Muscle of leg (tissue), 11 donors: Measurements from ENCODE around the gene PCSK6. TPM values are rescaled to one million over a fixed set of nuclear protein-coding genes. Genes with fewer than 3 reads are reported as not detected.
"Not testable (repeated sequence)": the region's sequence is repeated elsewhere in the genome, so short reads cannot be mapped to it uniquely, and the experiment has no call there.

ENCODE experiments used
- DNase-seq: peaks from one replicate; pipeline ENCODE4 v3.0.0; 2013
- H3K27ac ChIP-seq: one replicate; pipeline ENCODE4 v1.5.1; 2013; ENCODE audit warnings: mild to moderate bottlenecking, low read length, control low read depth
- H3K27me3 ChIP-seq: one replicate; pipeline ENCODE4 v1.6.1; 2013; ENCODE audit warnings: low read length; ENCODE audit not compliant: control insufficient read depth, insufficient read depth
- H3K36me3 ChIP-seq: one replicate; pipeline ENCODE4 v1.6.1; 2013; ENCODE audit warnings: low read length; ENCODE audit not compliant: control insufficient read depth, insufficient read depth
- H3K4me1 ChIP-seq: one replicate; pipeline ENCODE4 v1.6.1; 2013; ENCODE audit warnings: low read length; ENCODE audit not compliant: control insufficient read depth, insufficient read depth
- H3K4me3 ChIP-seq: one replicate; pipeline ENCODE4 v1.5.1; 2013; ENCODE audit warnings: low read length, control low read depth
- H3K9me3 ChIP-seq: replicated peaks from 2 replicates; pipeline ENCODE4 v1.6.1; 2013; ENCODE audit warnings: low read depth, low read length; ENCODE audit not compliant: control insufficient read depth
- WGBS: methylation state at CpG from one replicate; pipeline ENCODE4 v1.1.5; 2013; ENCODE audit warnings: missing lambda C conversion rate; ENCODE audit not compliant: insufficient coverage; 5-methylcytosine and 5-hydroxymethylcytosine counted together
- polyA plus RNA-seq, 8 donors: library from polyadenylated mRNA; unstranded; fragments of 120-200 nt; gene quantifications; one replicate each; pipeline versions ENCODE4 v1.2.1 to v1.2.3, GENCODE V29; 2013; ENCODE audit warnings: inconsistent platforms in 1 of 8, low replicate concordance in 1 of 8; ENCODE audit not compliant: insufficient read length in 8 of 8, insufficient read depth in 1 of 8
- total RNA-seq: library from RNA; stranded (reverse); fragments of 120-200 nt; gene quantifications from one replicate; pipeline ENCODE4 v1.2.4, GENCODE V29; 2013

Gene PCSK6
- total and polyA plus RNA-seq, 9 donors: 6.2 to 14.1 (median 9.5) TPM

DNA sequence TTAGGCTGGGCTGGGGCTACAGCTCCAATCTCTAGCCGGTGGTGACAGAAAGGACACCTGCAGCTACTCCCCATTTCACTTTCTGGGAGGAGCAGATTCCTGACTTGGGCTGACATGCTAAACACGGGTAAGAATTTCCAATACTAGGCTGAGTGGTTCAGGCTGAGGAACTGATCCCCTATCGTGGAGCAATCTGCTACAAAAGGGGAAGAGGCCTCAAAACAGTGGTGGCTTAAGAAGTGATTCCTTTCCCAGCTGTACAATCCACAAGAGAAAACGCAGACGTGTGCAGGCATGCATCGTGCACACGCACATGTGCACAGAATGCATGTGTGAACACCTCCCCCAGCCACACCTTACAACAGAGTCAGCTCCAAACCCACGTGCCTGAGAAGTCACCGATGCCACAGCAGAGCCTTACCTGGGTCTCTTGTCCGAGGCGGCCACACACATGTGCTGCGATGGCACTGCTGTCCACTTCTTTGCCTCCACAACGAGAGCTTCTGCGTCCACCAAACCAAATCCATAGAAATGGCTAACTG, 107.8 kb downstream of the PCSK6 start:
- WGBS: 55% methylated on average over 13 of the region's 14 CpGs
- Histone ChIP-seq H3K4me1 (no peaks in the 10 kb centered on the region), H3K4me3 (no peak overlapping the region), H3K9me3 (no peaks in the 10 kb centered on the region), H3K36me3 (no peaks in the 10 kb centered on the region), H3K27me3 (peaks cover 4% of the 10 kb centered on the region), H3K27ac (no peak overlapping the region)
- no peak for DNase-seq

DNA sequence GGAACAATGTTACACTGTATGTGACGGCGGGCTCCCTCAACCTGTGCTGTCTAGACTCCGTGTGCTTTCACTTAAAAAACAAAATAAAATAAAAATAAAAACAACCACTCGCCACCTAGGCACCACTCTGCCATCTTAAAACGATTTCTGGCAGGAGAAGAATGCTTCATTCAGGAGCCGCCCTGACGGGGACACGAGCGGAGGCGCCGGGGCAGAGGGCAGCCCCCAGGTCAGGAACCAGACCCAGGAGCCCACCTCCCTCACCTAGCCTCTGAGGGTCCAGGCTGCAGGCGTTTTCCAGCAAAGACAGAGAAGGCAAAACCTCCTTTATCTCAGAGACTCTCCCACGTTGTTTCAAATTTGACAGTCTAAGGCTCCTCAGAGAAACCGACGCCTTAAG, 109.4 kb downstream of the PCSK6 start:
- H3K9me3 ChIP-seq: no peaks in the 10 kb centered on the region
- DNase-seq: no peak
- H3K27me3 ChIP-seq: peaks cover 6% of the 10 kb centered on the region
- 87% methylated on average over 11 of the region's 15 CpGs for WGBS
- H3K4me3 ChIP-seq: no peak overlapping the region
- no peaks in the 10 kb centered on the region for H3K36me3 ChIP-seq
- H3K4me1 ChIP-seq: no peaks in the 10 kb centered on the region
- no peak overlapping the region for H3K27ac ChIP-seq

DNA sequence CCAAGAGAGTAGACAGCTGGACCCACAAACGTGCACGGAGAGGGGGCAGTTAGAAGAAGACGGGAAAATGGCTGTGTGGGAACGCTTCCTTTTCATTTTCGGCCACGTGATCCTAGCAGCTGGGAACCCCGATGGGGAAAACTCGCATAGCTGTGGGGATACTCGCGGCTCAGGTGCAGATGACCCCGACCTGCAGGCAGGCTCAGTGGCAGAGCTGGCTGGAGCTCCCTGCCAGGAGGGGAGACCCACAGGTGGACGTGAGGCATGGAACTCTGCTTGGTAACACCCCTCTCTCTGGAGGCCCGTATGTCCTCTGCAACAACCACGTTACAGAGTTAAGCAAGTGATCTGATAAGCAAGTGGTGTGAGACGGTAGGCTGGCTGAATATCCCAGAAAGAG, 109.9 kb downstream of the PCSK6 start:
- no peak overlapping the region for H3K27ac ChIP-seq
- no peak overlapping the region for H3K4me3 ChIP-seq
- no peaks in the 10 kb centered on the region for H3K9me3 ChIP-seq
- DNase-seq: no peak
- peaks cover 6% of the 10 kb centered on the region for H3K27me3 ChIP-seq
- H3K4me1 ChIP-seq: no peaks in the 10 kb centered on the region
- 74% methylated on average over 12 of the region's 15 CpGs for WGBS
- no peaks in the 10 kb centered on the region for H3K36me3 ChIP-seq

DNA sequence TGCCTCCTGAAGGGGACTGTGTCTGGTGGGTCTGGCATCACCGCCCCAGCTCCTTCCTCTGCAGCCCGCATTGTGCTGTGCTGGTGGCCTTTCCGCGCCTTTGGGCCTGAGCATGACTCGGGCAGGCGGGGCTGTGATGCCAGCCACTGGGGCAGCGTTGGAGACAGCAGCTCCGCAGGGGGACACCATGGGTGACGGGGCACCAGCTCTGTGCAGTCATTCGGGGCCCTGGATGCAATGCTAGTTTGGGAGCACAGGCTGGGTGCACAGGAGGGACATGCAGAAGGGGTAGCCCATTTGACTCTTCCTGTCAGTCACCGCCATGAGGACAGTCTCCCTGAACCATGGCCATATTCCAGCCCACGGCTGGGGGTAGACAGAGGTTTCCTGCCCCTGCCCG, 110.6 kb downstream of the PCSK6 start:
- H3K27me3 ChIP-seq: peaks cover 10% of the 10 kb centered on the region
- H3K27ac ChIP-seq: no peak overlapping the region
- no peaks in the 10 kb centered on the region for H3K36me3 ChIP-seq
- no peak overlapping the region for H3K4me3 ChIP-seq
- DNase-seq: no peak
- H3K4me1 ChIP-seq: no peaks in the 10 kb centered on the region
- H3K9me3 ChIP-seq: no peaks in the 10 kb centered on the region
- WGBS: 94% methylated on average over 12 of the region's 13 CpGs

GRCh38 chr15:101378171-101378755, 111.2 kb downstream of the PCSK6 start:
- no peak overlapping the region for H3K4me3 ChIP-seq
- no peak overlapping the region for H3K27ac ChIP-seq
- no peaks in the 10 kb centered on the region for H3K9me3 ChIP-seq
- H3K4me1 ChIP-seq: no peaks in the 10 kb centered on the region
- WGBS: 54% methylated on average over 10 of the region's 10 CpGs
- peaks cover 12% of the 10 kb centered on the region for H3K27me3 ChIP-seq
- no peaks in the 10 kb centered on the region for H3K36me3 ChIP-seq
- no peak for DNase-seq

GRCh38 chr15:101376615-101377395, 112.7 kb downstream of the PCSK6 start:
- Histone ChIP-seq H3K27me3 (peaks cover 16% of the 10 kb centered on the region), H3K27ac (no peak overlapping the region), H3K9me3 (no peaks in the 10 kb centered on the region), H3K36me3 (no peaks in the 10 kb centered on the region), H3K4me1 (peaks cover 9% of the 10 kb centered on the region), H3K4me3 (no peak overlapping the region)
- DNase-seq: no peak
- 81% methylated on average over 12 of the region's 14 CpGs for WGBS

- no CpG with 5 or more reads among the region's 15 CpGs for WGBS
- H3K4me3 ChIP-seq, H3K27ac ChIP-seq, DNase-seq, H3K9me3 ChIP-seq, H3K36me3 ChIP-seq: not testable (repeated sequence)
- H3K4me1 ChIP-seq: peaks cover 14% of the 10 kb centered on the region
- peaks cover 16% of the 10 kb centered on the region for H3K27me3 ChIP-seq
These were observed 114.5 kb downstream of the PCSK6 start for GRCh38 chr15:101375006-101375405.

DNA sequence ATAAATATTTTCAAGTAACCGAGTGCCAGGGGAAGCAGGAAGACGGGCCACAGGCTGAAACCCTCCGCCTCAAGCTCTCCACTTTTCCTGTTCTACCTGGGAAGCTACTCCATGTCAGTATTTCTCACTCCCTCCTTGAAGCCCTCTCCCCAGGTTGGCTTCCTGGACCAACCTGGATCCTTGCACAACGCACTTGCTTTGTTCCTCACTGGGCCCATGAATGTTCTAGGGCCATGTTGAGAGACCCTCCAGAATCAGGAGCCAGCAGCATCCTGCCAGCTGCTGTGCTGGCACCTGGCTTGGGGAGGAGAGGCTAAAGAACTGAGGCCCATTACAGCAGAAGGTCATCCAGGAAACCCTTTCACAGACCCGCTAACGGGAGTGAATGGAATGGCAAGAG, 115.2 kb downstream of the PCSK6 start:
- H3K9me3 ChIP-seq: no peaks in the 10 kb centered on the region
- no peak overlapping the region for H3K4me3 ChIP-seq
- H3K27ac ChIP-seq: no peak overlapping the region
- 86% methylated on average over 6 of the region's 6 CpGs for WGBS
- H3K4me1 ChIP-seq: peaks cover 18% of the 10 kb centered on the region
- no peak for DNase-seq
- peaks cover 16% of the 10 kb centered on the region for H3K27me3 ChIP-seq
- H3K36me3 ChIP-seq: no peaks in the 10 kb centered on the region

DNA sequence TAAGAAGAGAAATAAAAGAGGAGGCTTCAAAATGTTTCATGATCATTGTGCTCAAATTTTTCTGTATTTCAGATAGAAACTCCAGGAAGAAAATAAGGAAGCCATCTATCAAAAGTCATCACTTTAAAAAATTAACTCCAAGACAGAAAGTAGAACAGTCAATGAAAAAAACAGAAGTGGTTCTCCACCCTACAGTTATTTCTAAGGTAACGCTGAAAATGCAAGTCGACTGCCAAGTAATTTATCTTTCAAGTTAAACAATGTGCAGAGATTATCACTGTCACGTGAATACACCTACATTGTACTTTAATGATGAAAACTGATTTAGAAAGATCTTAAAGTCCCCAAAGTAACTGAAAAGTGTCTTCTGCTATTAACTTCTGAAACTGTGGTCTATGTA, 115.9 kb downstream of the PCSK6 start:
- Histone ChIP-seq H3K27me3 (peaks cover 16% of the 10 kb centered on the region), H3K4me3 (no peak overlapping the region), H3K4me1 (peaks cover 25% of the 10 kb centered on the region), H3K9me3 (no peaks in the 10 kb centered on the region), H3K36me3 (no peaks in the 10 kb centered on the region), H3K27ac (no peak overlapping the region)
- WGBS: no CpG with 5 or more reads among the region's 3 CpGs
- DNase-seq: no peak

GRCh38 chr15:101372960-101373525, 116.5 kb downstream of the PCSK6 start:
- Histone ChIP-seq H3K27me3 (peaks cover 16% of the 10 kb centered on the region), H3K36me3 (no peaks in the 10 kb centered on the region), H3K4me3 (no peak overlapping the region), H3K27ac (no peak overlapping the region), H3K9me3 (no peaks in the 10 kb centered on the region), H3K4me1 (peaks cover 30% of the 10 kb centered on the region)
- no peak for DNase-seq
- 22% methylated on average over 5 of the region's 11 CpGs for WGBS
